Left cardiac atrium (tissue), 4 donors: ENCODE results near the gene ASB8. TPM values are rescaled to one million over a fixed set of nuclear protein-coding genes. Genes with fewer than 3 reads are reported as not detected.
"Not testable (repeated sequence)": the region's sequence is repeated elsewhere in the genome, so short reads cannot be mapped to it uniquely, and the experiment has no call there.

Experiments used
- ATAC-seq, 2 donors: fragments of 200-7000 bp; cut with Tn5 transposase; one replicate each; pipeline ENCODE4 v1.9.1; 2020; ENCODE audit warnings: mild to moderate bottlenecking in 2 of 2, moderate library complexity in 2 of 2
- DNase-seq: peaks from one replicate; pipeline ENCODE4 v3.0.0-alpha.2; 2020
- intact Hi-C, 2 donors: fragments of 100-400 bp; cut with DNase I; formaldehyde crosslinking; loops; one replicate each; pipeline versions ENCODE4 v1.14.1 to v1.15.1; 2022 to 2023
- total RNA-seq, 2 donors: library from RNA; stranded (reverse); fragmentation: NEBNext Ultra II Directional; extraction: Animal tissue kit (Norgen Biotek cat#: 25700); gene quantifications; one replicate each; pipeline ENCODE4 v1.2.1, GENCODE V29; 2021
- donor health status: DM: no; HTN: yes; CAD: no.
- donor health status: DM: no; HTN: yes; CAD: no; lungs with severe emphysema.
- donor health status: DM: yes; HTN: yes; CAD: no.
- donor health status: Dilated cardiomyopathy.

ASB8 gene
- total RNA-seq, 2 donors from 2014 or later: 47.3 to 50.0 TPM

DNA sequence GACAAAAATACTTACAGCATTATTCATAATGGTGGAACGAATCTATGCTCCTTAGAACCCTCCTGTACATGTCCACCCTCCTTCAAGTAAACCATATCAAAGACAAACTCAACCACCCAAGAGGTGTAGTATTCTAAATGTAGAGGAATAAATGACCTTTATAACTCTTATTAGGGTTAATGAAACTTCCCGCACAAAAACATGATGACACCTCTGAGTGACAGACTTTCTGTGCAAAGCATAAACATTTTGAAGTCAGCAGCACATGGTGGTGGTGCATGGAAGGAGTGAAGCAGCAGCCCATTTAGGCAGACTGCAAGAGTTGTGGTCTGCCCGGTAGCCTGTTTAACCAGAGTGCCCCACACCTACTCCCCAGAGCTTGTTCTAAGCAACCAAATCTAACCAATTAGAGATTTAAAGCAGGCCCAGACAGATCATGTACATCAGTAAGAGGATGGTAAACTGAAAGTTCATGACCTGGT lies 615 bp upstream of the ASB8 start:
- ATAC-seq: no peak
- intact Hi-C loops: loop anchor here in 1 of 2 donors (5.0 kb wide), 2 partner anchors 36 to 51 kb away; partner anchors contain the start of gene SENP1
- DNase-seq: no peak

- DNase-seq (no peak), ATAC-seq (no peak)
- intact Hi-C loops: loop anchor here in 1 of 2 donors (5.0 kb wide), 2 partner anchors 34 to 49 kb away; partner anchors contain the start of gene SENP1
Measured at GRCh38 chr12:48156652-48157017, 680 bp downstream of the ASB8 start.

- intact Hi-C loops: loop anchor here in 1 of 2 donors (5.0 kb wide), 2 partner anchors 33 to 48 kb away; partner anchors contain the start of gene SENP1
- not testable (repeated sequence) for DNase-seq, ATAC-seq
Measured at GRCh38 chr12:48155786-48156185, 1.5 kb downstream of the ASB8 start.

DNA sequence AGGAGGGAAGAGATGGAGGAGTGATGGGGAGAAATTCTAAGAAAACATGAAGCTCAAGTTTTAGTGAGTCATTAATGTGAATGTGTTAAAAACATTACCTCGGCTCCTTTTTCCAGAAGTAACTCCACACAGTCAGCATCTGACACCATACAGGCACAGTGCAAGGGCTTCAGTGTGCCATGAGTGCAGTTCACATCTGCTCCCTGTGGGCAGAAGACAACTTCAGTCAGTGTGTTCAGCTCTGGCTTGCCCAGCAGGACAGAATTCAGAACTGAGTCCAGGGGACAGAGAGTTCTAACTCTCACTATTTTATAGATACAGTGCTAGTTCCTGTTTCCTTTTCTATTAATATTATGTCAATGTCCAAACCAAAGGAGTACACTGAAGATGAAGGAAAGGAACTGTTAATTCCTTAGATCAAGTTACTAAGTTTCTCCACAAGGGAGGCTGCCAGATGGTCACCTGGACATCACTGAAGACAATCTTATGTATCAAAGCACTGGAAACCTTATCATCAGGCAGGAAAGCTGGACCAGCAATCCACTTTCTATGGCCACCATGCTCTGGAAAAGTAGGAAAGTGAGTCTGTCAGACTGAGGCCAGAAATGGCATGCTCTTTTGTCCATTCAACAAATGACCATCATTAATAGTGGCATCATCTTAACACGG lies 6.1 kb downstream of the ASB8 start:
- intact Hi-C loops: no loop called here
- ATAC-seq (no peak), DNase-seq (no peak)

DNA sequence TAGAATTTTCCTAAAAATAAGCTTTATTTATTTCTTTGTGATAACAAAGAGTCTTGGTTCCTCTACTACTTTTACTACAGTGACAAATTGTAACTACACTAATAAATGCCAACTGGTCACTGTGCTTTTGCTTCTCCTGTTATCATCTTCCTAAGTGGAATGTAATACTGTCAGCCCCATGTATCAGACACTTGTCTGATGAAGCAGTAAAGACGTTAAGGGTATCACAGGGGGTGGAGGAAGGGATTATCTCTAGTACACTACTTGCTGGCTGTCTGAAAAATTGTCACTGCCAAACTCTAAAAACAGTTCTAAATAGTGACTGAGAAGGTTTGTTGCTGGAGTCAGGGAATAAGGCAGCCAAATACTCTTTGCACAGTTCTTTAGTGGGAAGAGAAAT lies 11.3 kb downstream of the ASB8 start:
- intact Hi-C loops: no loop called here
- ATAC-seq (peak; percentile 88 to 93), DNase-seq (no peak)

- no peak for DNase-seq
- ATAC-seq: no peak
- intact Hi-C loops: no loop called here
Measured at GRCh38 chr12:48143898-48144297, 13.4 kb downstream of the ASB8 start.

DNA sequence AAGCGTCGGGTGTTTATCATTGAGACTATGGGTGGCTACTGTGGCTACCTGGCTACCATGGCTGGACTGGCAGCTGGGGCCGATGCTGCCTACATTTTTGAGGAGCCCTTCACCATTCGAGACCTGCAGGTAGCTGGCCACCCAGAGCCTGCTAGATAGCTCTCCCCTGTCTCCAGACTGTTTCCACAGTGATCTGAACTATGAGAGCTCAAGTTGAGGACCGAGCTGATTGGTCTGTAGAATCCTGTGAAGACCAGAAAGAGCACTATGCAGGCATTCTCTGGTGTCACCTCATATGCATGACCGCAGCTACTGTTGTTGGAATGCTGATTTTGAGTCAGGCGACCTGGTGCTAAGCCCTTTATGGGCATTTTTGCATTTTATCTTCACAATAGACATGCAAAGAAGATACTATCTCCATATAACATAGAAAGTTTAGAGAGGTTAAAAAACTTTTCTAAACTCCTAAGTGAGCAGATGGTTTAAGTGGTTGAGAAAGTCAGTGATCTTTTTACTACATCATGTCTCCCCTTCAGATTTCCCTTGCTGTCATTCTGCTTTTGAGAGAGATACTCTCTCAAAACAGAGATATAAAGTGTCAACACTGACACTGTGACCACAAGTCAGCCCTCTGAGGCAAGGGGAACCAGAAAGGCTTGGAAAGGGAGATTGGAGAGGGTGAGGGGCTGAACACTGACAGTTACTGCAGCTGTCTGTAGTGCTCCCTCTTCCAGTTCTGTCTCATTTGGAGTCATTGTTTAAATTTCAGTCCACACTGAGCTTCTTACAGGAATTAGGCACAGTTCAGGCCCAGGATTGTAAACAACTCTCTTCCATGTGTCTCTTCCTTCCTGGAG lies 14.3 kb downstream of the ASB8 start:
- DNase-seq (no peak), ATAC-seq (no peak)
- intact Hi-C loops: no loop called here

- ATAC-seq: no peak
- DNase-seq: no peak
- intact Hi-C loops: no loop called here
Measured at GRCh38 chr12:48135027-48135426, 22.3 kb downstream of the ASB8 start.

DNA sequence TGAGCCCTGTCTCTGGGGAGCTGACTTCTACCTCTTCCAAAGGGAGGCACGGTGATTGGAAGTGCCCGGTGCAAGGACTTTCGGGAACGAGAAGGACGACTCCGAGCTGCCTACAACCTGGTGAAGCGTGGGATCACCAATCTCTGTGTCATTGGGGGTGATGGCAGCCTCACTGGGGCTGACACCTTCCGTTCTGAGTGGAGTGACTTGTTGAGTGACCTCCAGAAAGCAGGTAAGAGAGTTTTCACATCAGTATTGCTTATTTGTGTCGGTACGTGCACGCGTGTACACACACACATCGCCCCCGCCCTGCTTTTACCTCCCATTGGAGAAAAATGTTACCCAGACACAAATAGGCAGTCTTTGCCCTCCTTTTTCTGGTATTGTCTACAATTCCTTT lies 24.5 kb downstream of the ASB8 start:
- ATAC-seq (no peak), DNase-seq (no peak)
- intact Hi-C loops: no loop called here

- intact Hi-C loops: no loop called here
- DNase-seq (no peak), ATAC-seq (no peak)
Measured at GRCh38 chr12:48131517-48131916, 25.8 kb downstream of the ASB8 start.

GRCh38 chr12:48129376-48129775 lies 27.9 kb downstream of the ASB8 start:
- ATAC-seq: no peak
- intact Hi-C loops: no loop called here
- no peak for DNase-seq

- ATAC-seq: no peak
- intact Hi-C loops: no loop called here
Measured at GRCh38 chr12:48128800-48129199, 28.5 kb downstream of the ASB8 start.

GRCh38 chr12:48126953-48127630 lies 30.2 kb downstream of the ASB8 start:
- intact Hi-C loops: no loop called here
- ATAC-seq (no peak), DNase-seq (no peak)

More at GRCh38 chr12:48128800-48129199, 28.5 kb downstream of the ASB8 start:
- DNase-seq: no peak

DNA sequence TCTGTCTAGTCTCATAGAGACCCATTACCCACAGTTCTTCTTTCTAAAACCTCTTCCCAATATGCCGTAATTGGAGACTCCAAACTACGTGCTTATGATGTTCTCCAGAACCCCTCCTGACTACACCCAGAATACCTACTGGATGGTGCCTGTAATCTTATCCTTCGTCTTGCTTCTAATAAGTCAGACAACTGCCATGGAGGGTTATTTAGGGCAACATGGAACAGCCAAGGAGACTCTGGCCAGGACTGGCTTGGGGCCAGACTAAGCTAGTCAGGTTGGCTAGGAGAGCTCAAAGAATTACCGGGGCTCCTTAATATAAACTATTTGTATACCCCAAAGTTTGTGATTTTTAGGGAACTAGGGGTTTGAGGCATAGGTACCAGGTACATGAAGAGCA lies 31.3 kb downstream of the ASB8 start:
- DNase-seq: peak; percentile 56
- intact Hi-C loops: no loop called here
- peak; percentile 93 for ATAC-seq

- DNase-seq, ATAC-seq, intact Hi-C loops: not testable (repeated sequence)
Measured at GRCh38 chr12:48125542-48125941, 31.8 kb downstream of the ASB8 start.

GRCh38 chr12:48123169-48123568 lies 34.1 kb downstream of the ASB8 start:
- intact Hi-C loops: loop anchor here in 1 of 2 donors (5.0 kb wide), 1 partner anchor 34 kb away; the partner anchor contains the start of gene ASB8
- DNase-seq (no peak), ATAC-seq (no peak)

DNA sequence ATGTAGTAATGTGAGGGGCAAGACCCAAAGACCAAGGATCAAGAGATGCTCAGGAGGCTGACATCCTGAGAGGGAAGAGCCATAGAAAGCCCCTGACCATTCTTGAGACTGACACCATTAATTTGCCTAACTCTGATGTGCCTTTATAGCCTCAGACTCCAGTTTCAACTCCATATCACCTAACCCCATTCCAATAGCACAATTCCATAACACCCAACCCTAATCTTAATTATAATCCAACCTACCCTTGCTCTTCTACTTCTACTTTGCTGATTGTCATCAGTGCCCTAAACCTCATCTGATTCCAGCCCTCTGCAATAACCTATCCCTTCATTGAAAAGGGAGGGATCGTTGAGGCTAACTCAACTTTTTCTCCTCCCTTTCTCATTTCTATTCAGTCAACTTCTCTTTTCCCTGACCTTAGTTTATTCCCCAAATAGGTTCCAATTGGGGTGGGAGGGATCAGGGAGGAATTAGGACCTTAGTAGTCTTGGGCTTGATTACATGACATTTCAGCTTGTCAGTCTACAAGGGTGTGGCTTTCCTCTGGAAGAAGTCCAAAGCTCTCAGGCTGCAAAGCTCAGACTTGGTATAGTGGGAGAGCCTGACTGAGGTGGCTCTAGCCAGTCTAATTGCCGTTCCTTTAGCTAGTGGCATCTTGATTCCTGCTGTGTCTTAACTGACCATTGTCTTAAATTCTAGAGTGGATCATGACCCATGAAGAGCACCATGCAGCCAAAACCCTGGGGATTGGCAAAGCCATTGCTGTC lies 35.1 kb downstream of the ASB8 start:
- intact Hi-C loops: loop anchor here in 1 of 2 donors (5.0 kb wide), 1 partner anchor 35 kb away; the partner anchor contains the start of gene ASB8
- DNase-seq (no peak), ATAC-seq (no peak)

DNA sequence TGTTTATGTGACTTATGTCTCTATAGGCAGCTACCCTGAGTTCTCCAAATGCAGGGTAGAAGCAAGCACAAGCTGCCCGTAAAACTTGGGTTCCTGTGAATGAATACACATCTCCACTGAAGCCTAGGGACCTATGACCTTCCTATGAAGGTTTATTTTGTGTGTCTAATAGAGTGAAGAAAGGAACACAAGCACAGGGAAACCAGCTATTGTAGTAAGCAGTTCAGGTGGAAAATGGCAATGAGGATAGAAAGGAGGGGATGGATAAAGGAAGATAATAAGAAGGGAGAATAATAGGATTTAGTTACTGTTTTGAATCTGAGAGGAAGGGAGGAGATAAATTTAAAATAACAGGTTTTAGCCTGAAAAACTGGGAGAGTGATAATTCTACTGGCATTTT lies 35.8 kb downstream of the ASB8 start:
- DNase-seq: no peak
- ATAC-seq: no peak
- intact Hi-C loops: loop anchor here in 1 of 2 donors (5.0 kb wide), 1 partner anchor 36 kb away; the partner anchor contains the start of gene ASB8

GRCh38 chr12:48119834-48120195 lies 37.5 kb downstream of the ASB8 start:
- intact Hi-C loops: loop anchor here in 1 of 2 donors (5.0 kb wide), 1 partner anchor 37 kb away; the partner anchor contains the start of gene ASB8
- DNase-seq: no peak
- ATAC-seq: peak; percentile 8 to 27
